ENCODE results near the gene SLC9A6.
A peak's percentile ranks its signal among the peaks of the same experiment; 100 is the strongest.

Gene SLC9A6

DNA sequence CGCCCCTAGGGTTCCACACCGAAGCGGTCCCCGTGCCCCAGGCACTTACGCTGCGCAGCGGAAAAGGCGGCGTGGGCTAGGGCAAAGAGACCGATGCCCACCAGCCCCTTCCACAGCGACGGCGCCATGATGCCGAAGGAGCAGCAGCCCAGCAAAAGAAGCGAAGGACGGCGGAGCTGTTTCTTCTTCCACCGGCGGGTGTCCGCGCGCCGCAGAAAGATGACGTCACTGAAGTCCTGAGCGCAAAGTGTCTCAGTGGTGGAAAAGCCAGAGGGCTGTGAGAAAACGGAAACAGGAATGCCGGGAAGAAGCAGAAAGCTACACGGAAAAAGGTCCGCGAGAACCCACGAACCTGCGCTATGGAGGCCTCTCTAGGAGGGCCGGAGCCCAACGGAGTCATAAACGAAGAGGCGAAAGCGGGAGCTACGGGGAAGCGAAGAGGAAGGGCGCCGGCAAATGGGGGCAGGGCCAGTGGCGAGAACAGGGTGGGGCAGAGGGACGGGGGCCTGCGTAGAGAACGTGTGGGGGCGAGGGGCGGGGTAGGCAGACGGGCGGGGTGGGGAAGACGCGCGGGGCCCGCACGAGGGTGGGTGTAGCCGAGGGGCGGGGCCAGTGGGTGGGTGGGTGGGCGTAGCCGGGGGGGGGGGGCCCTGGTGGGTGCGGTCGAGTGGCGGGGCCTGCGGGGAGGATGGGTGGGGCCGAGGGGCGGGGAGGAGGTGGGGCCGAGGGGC is 11.5 kb upstream of the SLC9A6 start, which contains the start of gene MMGT1:
TSS of gene MMGT1 (minus strand) at position 441 of the 731 bp plus-strand sequence. CDS start at position 128, 313 bp downstream.
- TF ChIP-seq SIN3A (IDR thresholded peaks at IDR 0.05; ENCODE audit: borderline replicate concordance, insufficient read depth, low read length) (no peak), FOXP2 (optimal IDR thresholded peaks at IDR 0.05; ENCODE audit: borderline replicate concordance, extremely low read depth, extremely low read length, insufficient read depth) (peak; percentile 2), TAF1 (IDR thresholded peaks at IDR 0.05; ENCODE audit: borderline replicate concordance, insufficient read depth, low read length) (0 out of 2 replicates have a peak, but pooled peaks have one; percentile 40), POLR2AphosphoS5 (IDR thresholded peaks at IDR 0.05; ENCODE audit: low read depth, low read length) (no peak; the same call in 1 of the 2 replicates)
- TF ChIP-seq, protein P1, sequence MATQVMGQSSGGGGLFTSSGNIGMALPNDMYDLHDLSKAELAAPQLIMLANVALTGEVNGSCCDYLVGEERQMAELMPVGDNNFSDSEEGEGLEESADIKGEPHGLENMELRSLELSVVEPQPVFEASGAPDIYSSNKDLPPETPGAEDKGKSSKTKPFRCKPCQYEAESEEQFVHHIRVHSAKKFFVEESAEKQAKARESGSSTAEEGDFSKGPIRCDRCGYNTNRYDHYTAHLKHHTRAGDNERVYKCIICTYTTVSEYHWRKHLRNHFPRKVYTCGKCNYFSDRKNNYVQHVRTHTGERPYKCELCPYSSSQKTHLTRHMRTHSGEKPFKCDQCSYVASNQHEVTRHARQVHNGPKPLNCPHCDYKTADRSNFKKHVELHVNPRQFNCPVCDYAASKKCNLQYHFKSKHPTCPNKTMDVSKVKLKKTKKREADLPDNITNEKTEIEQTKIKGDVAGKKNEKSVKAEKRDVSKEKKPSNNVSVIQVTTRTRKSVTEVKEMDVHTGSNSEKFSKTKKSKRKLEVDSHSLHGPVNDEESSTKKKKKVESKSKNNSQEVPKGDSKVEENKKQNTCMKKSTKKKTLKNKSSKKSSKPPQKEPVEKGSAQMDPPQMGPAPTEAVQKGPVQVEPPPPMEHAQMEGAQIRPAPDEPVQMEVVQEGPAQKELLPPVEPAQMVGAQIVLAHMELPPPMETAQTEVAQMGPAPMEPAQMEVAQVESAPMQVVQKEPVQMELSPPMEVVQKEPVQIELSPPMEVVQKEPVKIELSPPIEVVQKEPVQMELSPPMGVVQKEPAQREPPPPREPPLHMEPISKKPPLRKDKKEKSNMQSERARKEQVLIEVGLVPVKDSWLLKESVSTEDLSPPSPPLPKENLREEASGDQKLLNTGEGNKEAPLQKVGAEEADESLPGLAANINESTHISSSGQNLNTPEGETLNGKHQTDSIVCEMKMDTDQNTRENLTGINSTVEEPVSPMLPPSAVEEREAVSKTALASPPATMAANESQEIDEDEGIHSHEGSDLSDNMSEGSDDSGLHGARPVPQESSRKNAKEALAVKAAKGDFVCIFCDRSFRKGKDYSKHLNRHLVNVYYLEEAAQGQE (IDR thresholded peaks at IDR 0.05; ENCODE audit: insufficient read depth in 1 of 2, low read depth in 2 of 2, low read length in 2 of 2): 0 out of 4 replicates have a peak, but pooled peaks of 1 of the 2 experiments have one; percentile 10

DNA sequence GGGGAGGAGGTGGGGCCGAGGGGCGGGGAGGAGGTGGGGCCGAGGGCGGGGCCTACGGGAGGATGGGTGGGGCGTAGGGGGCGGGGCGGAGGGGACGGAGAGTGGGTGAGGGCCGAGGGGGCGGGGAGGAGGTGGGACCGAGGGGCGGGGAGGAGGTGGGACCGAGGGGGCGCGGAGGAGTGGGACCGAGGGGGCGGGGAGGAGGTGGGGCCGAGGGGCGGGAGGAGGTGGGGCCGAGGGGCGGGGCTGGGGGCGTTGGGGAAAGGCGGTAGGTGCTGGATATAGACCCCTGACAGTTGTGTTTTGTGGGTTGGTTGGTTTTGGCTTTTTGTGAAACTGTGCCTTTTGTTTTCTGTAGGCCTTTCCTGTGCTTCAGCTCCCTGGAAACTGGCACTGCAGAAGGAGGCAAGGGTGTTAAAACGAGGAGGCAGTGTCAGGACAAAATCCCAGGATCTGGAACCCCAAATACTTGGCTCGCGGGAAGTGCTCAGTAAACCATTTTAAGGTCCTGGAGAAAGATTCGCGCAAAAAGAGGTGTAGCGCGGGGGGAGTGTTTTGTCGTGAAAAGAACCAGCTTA is 10.9 kb upstream of the SLC9A6 start:
- TF ChIP-seq SIN3A (IDR thresholded peaks at IDR 0.05; ENCODE audit: borderline replicate concordance, insufficient read depth, low read length): no peak
- TF ChIP-seq, protein P1 (IDR thresholded peaks at IDR 0.05; ENCODE audit: insufficient read depth in 1 of 2, low read depth in 2 of 2, low read length in 2 of 2): no peak
- no peak for TF ChIP-seq FOXP2 (optimal IDR thresholded peaks at IDR 0.05; ENCODE audit: borderline replicate concordance, extremely low read depth, extremely low read length, insufficient read depth)
- no peak for TF ChIP-seq TAF1 (IDR thresholded peaks at IDR 0.05; ENCODE audit: borderline replicate concordance, insufficient read depth, low read length)
- no peak for TF ChIP-seq POLR2AphosphoS5 (IDR thresholded peaks at IDR 0.05; ENCODE audit: low read depth, low read length)

DNA sequence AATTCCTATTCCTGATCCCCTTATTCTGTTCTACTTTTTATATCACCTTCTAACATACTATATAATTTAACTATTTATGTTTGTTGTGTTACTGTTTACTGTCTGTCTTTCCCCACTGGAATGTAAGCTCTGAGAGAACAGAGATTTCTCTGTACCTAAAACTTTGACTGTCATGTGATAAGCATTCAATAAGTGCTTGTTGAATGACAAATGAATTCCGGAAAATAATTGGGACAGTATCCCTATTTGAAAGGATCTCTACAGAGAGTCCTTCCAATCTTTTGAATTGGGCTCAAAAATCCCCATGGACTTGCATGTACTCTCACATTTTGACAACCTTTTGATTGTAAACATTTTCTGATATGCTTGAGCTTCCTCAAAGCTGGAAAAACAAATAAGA is 9.8 kb upstream of the SLC9A6 start:
- TF ChIP-seq SIN3A (IDR thresholded peaks at IDR 0.05; ENCODE audit: borderline replicate concordance, insufficient read depth, low read length): no peak
- no peak for TF ChIP-seq POLR2AphosphoS5 (IDR thresholded peaks at IDR 0.05; ENCODE audit: low read depth, low read length)
- TF ChIP-seq TAF1 (IDR thresholded peaks at IDR 0.05; ENCODE audit: borderline replicate concordance, insufficient read depth, low read length): no peak
- TF ChIP-seq, protein P1 (IDR thresholded peaks at IDR 0.05; ENCODE audit: insufficient read depth in 1 of 2, low read depth in 2 of 2, low read length in 2 of 2): no peak
- no peak for TF ChIP-seq FOXP2 (optimal IDR thresholded peaks at IDR 0.05; ENCODE audit: borderline replicate concordance, extremely low read depth, extremely low read length, insufficient read depth)

DNA sequence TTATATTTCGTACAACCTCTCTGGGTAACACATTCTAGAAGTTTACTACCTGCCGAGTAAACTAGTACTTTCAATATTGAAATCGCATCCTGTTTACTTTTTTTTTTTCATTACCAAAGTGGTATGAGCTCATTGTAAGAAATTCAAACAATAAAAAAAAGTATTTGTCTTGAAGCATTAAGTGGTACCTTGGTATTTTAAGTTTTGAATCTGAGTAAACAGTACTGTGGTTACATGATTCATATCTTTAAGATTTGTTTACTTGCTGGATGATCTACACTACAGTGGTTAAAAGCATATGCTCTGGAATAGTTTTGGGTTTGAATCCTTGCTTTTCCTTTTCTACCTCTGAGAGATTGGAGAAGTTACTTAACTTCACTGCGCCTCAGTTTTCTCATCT is 7.6 kb upstream of the SLC9A6 start:
- TF ChIP-seq SIN3A (IDR thresholded peaks at IDR 0.05; ENCODE audit: borderline replicate concordance, insufficient read depth, low read length): no peak
- TF ChIP-seq, protein P1 (IDR thresholded peaks at IDR 0.05; ENCODE audit: insufficient read depth in 1 of 2, low read depth in 2 of 2, low read length in 2 of 2): no peak
- no peak for TF ChIP-seq TAF1 (IDR thresholded peaks at IDR 0.05; ENCODE audit: borderline replicate concordance, insufficient read depth, low read length)
- TF ChIP-seq POLR2AphosphoS5 (IDR thresholded peaks at IDR 0.05; ENCODE audit: low read depth, low read length): no peak
- no peak for TF ChIP-seq FOXP2 (optimal IDR thresholded peaks at IDR 0.05; ENCODE audit: borderline replicate concordance, extremely low read depth, extremely low read length, insufficient read depth)

All from PFSK-1 (cell line).